HL-60 (cell line): Measurements from ENCODE around the gene AK8.

Experiments used
- POLR2AphosphoS5 ChIP-seq: IDR thresholded peaks from 2 replicates; pipeline ENCODE4 v1.6.1; 2012; ENCODE audit warnings: low read depth
- TF ChIP-seq, protein P1 (sequence below): IDR thresholded peaks from one replicate; pipeline ENCODE4 v1.5.1; 2011; ENCODE audit warnings: low read length, control low read depth, inconsistent platforms; ENCODE audit not compliant: insufficient read depth
- TF ChIP-seq, protein P2 (sequence below): IDR thresholded peaks from 2 replicates; pipeline ENCODE4 v1.6.1; 2012; ENCODE audit warnings: low read depth; ENCODE audit not compliant: insufficient replicate concordance

DNA sequence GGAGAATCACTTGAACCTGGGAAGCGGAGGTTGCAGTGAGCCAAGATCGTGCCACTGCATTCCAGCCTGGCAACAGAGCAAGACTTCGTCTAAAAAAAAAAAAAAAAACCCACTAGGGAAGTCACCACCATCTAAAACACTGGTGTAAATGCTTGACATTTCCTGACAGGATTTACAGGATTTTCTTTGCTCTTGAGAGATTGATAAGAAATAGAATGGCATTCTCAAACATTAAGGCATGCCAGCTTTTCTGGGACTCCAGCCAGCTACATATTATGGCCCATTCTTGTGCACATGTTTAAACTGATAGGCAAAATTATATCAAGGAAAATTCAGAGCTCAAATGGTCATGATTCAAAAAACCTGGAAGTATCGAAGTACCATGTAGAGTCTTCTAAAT lies 179.1 kb downstream of the AK8 start:
- TF ChIP-seq, protein P1, sequence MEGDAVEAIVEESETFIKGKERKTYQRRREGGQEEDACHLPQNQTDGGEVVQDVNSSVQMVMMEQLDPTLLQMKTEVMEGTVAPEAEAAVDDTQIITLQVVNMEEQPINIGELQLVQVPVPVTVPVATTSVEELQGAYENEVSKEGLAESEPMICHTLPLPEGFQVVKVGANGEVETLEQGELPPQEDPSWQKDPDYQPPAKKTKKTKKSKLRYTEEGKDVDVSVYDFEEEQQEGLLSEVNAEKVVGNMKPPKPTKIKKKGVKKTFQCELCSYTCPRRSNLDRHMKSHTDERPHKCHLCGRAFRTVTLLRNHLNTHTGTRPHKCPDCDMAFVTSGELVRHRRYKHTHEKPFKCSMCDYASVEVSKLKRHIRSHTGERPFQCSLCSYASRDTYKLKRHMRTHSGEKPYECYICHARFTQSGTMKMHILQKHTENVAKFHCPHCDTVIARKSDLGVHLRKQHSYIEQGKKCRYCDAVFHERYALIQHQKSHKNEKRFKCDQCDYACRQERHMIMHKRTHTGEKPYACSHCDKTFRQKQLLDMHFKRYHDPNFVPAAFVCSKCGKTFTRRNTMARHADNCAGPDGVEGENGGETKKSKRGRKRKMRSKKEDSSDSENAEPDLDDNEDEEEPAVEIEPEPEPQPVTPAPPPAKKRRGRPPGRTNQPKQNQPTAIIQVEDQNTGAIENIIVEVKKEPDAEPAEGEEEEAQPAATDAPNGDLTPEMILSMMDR = no peak
- no peak for TF ChIP-seq POLR2AphosphoS5
- TF ChIP-seq, protein P2, sequence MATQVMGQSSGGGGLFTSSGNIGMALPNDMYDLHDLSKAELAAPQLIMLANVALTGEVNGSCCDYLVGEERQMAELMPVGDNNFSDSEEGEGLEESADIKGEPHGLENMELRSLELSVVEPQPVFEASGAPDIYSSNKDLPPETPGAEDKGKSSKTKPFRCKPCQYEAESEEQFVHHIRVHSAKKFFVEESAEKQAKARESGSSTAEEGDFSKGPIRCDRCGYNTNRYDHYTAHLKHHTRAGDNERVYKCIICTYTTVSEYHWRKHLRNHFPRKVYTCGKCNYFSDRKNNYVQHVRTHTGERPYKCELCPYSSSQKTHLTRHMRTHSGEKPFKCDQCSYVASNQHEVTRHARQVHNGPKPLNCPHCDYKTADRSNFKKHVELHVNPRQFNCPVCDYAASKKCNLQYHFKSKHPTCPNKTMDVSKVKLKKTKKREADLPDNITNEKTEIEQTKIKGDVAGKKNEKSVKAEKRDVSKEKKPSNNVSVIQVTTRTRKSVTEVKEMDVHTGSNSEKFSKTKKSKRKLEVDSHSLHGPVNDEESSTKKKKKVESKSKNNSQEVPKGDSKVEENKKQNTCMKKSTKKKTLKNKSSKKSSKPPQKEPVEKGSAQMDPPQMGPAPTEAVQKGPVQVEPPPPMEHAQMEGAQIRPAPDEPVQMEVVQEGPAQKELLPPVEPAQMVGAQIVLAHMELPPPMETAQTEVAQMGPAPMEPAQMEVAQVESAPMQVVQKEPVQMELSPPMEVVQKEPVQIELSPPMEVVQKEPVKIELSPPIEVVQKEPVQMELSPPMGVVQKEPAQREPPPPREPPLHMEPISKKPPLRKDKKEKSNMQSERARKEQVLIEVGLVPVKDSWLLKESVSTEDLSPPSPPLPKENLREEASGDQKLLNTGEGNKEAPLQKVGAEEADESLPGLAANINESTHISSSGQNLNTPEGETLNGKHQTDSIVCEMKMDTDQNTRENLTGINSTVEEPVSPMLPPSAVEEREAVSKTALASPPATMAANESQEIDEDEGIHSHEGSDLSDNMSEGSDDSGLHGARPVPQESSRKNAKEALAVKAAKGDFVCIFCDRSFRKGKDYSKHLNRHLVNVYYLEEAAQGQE = no peak
